ENCODE measurements around the gene HDDC2.
"Not testable (repeated sequence)": the region's sequence is repeated elsewhere in the genome, so short reads cannot be mapped to it uniquely, and the experiment has no call there.

HDDC2 gene

DNA sequence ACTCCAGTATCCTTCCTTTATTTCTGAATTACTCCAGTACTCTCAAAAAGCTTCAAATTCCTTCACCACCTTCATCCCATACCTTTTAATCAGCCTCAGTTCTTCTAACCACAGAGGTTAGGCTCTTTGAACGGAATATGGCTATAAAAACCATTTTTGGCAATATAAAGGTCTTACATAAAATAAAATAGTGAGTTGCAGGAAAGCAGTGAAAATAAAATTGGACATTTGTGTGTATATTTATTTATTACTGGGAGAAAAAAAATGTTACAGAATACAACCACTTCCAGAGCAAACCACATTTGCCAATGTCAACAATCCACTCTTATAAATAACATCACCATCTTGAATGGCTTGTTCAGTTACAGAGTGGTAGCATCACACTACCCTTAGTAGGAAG is 7.7 kb downstream of the HDDC2 start:
- H3K9me3 ChIP-seq, result no peaks in the 10 kb centered on the region
- no peak overlapping the region for H3K4me3 ChIP-seq (ENCODE audit: low read depth, low read length)
- no peaks in the 10 kb centered on the region for H3K27me3 ChIP-seq
- no peak for DNase-seq
- H3K36me3 ChIP-seq, result peaks cover 37% of the 10 kb centered on the region
- TF ChIP-seq, protein P1, sequence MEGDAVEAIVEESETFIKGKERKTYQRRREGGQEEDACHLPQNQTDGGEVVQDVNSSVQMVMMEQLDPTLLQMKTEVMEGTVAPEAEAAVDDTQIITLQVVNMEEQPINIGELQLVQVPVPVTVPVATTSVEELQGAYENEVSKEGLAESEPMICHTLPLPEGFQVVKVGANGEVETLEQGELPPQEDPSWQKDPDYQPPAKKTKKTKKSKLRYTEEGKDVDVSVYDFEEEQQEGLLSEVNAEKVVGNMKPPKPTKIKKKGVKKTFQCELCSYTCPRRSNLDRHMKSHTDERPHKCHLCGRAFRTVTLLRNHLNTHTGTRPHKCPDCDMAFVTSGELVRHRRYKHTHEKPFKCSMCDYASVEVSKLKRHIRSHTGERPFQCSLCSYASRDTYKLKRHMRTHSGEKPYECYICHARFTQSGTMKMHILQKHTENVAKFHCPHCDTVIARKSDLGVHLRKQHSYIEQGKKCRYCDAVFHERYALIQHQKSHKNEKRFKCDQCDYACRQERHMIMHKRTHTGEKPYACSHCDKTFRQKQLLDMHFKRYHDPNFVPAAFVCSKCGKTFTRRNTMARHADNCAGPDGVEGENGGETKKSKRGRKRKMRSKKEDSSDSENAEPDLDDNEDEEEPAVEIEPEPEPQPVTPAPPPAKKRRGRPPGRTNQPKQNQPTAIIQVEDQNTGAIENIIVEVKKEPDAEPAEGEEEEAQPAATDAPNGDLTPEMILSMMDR (IDR thresholded peaks at IDR 0.05; ENCODE audit: low read depth, low read length), result no peak
- H3K4me1 ChIP-seq, result peaks cover 7% of the 10 kb centered on the region

DNA sequence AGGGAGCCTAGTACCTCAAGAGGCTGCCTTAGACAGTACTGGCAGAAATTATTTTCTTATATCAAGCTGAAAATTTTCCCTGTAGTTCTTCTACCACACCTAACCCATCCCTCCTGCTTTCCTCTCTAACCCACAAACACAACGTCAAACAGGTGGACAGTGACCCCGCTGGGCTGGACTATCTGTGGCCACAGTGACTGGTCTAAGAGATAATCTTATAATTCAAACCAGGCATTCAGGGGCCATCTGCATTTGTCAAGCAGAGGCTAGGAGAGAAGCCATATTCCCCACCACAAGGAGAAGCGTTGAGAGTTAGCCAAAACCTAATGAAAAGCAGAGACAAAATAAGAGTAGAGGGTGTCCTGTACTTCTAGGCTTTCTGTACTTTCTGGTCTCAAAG is 8.2 kb downstream of the HDDC2 start:
- Histone ChIP-seq H3K36me3 (peaks cover 33% of the 10 kb centered on the region), H3K27me3 (no peaks in the 10 kb centered on the region), H3K4me3 (ENCODE audit: low read depth, low read length) (no peak overlapping the region), H3K9me3 (no peaks in the 10 kb centered on the region), H3K4me1 (peaks cover 7% of the 10 kb centered on the region)
- TF ChIP-seq, protein P1 (IDR thresholded peaks at IDR 0.05; ENCODE audit: low read depth, low read length), result no peak
- DNase-seq, result peak; percentile 40

DNA sequence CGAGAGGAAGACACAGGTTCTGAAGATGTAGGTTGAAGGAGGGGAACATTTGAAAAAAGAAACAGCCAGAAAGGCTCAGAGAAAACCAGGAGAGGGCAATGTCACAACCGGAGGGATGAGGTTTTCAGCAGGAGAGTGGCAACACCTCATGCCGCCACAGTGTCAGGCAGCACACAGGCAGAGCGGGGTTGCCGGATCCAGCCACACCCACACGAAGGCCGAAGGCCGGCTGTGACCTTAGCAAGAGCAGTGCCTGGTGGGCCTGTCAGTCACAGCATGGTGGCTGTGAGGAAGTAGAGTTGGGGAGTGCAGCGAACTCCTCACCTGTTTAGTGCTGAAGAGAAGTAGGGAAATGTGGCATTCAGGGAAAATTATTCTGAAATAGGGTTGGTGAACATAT is 14.0 kb downstream of the HDDC2 start:
- Histone ChIP-seq H3K27me3 (no peaks in the 10 kb centered on the region), H3K9me3 (no peaks in the 10 kb centered on the region), H3K4me1 (no peaks in the 10 kb centered on the region), H3K36me3 (peaks cover 6% of the 10 kb centered on the region), H3K4me3 (ENCODE audit: low read depth, low read length) (no peak overlapping the region)
- no peak for DNase-seq
- TF ChIP-seq, protein P1 (IDR thresholded peaks at IDR 0.05; ENCODE audit: low read depth, low read length), result no peak

DNA sequence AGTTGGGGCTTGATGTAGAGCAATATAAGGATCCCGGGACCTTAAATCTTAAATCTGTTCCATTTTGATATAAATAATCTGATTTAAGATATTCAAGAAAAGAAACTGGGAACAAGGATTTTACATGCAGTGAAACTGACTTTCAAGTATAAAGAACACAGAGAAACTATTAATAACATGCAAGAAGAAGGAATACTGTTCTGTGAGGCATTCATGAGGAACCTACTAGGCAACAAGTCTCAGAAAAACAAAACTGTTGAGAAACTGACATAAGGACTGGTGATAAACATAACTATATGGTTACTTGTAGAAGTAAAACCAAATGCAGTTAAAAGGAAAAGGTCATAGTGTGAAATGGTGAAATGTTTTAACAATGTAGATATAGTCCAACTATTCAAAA is 15.8 kb downstream of the HDDC2 start:
- H3K9me3 ChIP-seq, result no peaks in the 10 kb centered on the region
- no peaks in the 10 kb centered on the region for H3K27me3 ChIP-seq
- peaks cover 6% of the 10 kb centered on the region for H3K36me3 ChIP-seq
- DNase-seq, result no peak
- no peaks in the 10 kb centered on the region for H3K4me1 ChIP-seq
- TF ChIP-seq, protein P1 (IDR thresholded peaks at IDR 0.05; ENCODE audit: low read depth, low read length), result no peak
- no peak overlapping the region for H3K4me3 ChIP-seq (ENCODE audit: low read depth, low read length)

DNA sequence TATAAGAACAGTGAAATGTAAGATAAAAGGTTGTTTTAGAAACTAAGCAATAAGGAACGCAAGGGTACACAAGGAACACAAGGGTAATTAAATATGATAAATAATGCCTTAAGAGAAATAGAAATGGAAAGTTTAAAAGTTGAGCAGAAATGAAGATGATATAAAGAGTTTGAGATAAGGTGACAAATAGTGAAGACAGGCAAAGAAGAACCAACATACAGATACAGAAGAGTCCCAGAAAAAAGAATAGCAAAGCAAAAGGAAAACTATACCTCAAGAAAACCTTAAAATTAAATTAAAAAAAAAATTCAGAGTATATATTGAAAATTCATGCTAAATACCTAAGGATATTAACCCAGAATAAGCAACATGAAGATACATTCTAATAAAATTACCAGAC is 16.4 kb downstream of the HDDC2 start:
- no peak for DNase-seq
- no peaks in the 10 kb centered on the region for H3K4me1 ChIP-seq
- H3K36me3 ChIP-seq, result peaks cover 12% of the 10 kb centered on the region
- no peak overlapping the region for H3K4me3 ChIP-seq (ENCODE audit: low read depth, low read length)
- H3K27me3 ChIP-seq, result no peaks in the 10 kb centered on the region
- TF ChIP-seq, protein P1 (IDR thresholded peaks at IDR 0.05; ENCODE audit: low read depth, low read length), result no peak
- H3K9me3 ChIP-seq, result no peaks in the 10 kb centered on the region

DNA sequence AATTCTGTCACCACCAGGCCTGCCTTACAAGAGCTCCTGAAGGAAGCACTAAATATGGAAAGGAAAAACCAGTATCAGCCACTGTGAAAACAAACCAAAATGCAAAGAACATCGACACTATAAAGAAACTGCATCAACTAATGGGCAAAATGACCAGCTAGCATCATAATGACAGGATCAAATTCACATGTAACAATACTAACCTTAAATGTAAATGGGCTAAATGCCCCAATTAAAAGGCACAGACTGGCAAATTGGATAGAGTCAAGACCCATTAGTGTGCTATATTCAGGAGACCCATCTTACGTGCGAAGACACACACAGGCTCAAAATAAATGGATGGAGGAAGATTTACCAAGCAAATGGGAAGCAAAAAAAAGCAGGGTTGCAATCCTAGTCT is 19.3 kb downstream of the HDDC2 start:
- H3K4me1 ChIP-seq; DNase-seq; H3K27me3 ChIP-seq; H3K9me3 ChIP-seq; H3K4me3 ChIP-seq (ENCODE audit: low read depth, low read length): not testable (repeated sequence)
- H3K36me3 ChIP-seq, result peaks cover 15% of the 10 kb centered on the region

DNA sequence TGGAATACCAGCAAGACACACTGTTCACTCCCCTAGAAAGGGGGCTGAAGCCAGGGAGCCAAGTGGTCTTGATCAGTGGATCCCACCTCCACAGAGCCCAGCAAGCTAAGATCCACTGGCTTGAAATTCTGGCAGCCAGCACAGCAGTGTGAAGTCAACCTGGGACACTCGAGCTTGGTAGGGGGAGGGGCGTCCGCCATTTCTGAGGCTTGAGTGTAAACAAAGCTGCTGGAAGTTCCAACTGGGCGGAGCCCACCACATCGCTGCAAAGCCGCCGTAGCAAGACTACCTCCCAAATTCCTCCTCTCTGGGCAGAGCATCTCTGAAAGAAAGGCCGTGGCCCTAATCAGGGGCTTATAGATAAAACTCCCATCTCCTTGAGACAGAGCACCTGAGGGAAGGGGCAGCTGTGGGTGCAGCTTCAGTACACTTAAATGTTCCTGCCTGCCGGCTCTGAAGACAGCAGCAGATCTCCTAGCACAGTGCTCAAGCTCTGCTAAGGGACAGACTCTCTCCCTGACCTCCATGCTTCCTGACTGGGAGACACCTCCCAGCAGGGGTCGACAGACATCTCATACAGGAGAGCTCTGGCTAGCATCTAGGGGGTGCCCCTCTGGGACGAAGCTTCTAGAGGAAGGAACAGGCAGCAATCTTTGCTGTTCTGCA is 21.3 kb downstream of the HDDC2 start:
- not testable (repeated sequence) for H3K9me3 ChIP-seq; H3K27me3 ChIP-seq; DNase-seq; H3K4me1 ChIP-seq; H3K4me3 ChIP-seq (ENCODE audit: low read depth, low read length); H3K36me3 ChIP-seq

All from BE2C (cell line).